Esophagus (tissue), 2 donors: Measurements from ENCODE around the gene CALML4. TPM values are rescaled to one million over a fixed set of nuclear protein-coding genes. Genes with fewer than 3 reads are reported as not detected.
"Not testable (repeated sequence)": the region's sequence is repeated elsewhere in the genome, so short reads cannot be mapped to it uniquely, and the experiment has no call there.

Source experiments
- H3K27ac ChIP-seq, 2 donors: one replicate each; pipeline ENCODE4 v1.5.1; 2013; ENCODE audit warnings: low read depth in 2 of 2, mild to moderate bottlenecking in 2 of 2, inconsistent platforms in 1 of 2, low read length in 1 of 2, moderate library complexity in 1 of 2
- H3K27me3 ChIP-seq, 2 donors: one replicate each; pipeline ENCODE4 v1.6.1; 2013; ENCODE audit warnings: low read length in 2 of 2, control low read depth in 1 of 2, mild to moderate bottlenecking in 1 of 2; ENCODE audit not compliant: insufficient read depth in 2 of 2, control insufficient read depth in 1 of 2
- H3K36me3 ChIP-seq, 2 donors: one replicate each; pipeline ENCODE4 v1.6.1; 2013; ENCODE audit warnings: low read length in 1 of 2; ENCODE audit not compliant: control insufficient read depth in 2 of 2, insufficient read depth in 2 of 2
- H3K4me1 ChIP-seq, 2 donors: one replicate each; pipeline ENCODE4 v1.6.1; 2013; ENCODE audit warnings: low read length in 1 of 2; ENCODE audit not compliant: control insufficient read depth in 2 of 2, insufficient read depth in 2 of 2
- H3K4me3 ChIP-seq, 2 donors: one replicate each; pipeline ENCODE4 v1.5.1; 2013; ENCODE audit warnings: low read length in 2 of 2, mild to moderate bottlenecking in 2 of 2, low read depth in 1 of 2, moderate library complexity in 1 of 2
- H3K9me3 ChIP-seq, 2 donors: one replicate each; pipeline ENCODE4 v1.6.1; 2013; ENCODE audit warnings: mild to moderate bottlenecking in 2 of 2, low read depth in 1 of 2, low read length in 1 of 2, moderate library complexity in 1 of 2; ENCODE audit not compliant: control insufficient read depth in 2 of 2, insufficient read depth in 1 of 2
- WGBS, 2 donors: extraction: QIAGEN DNeasy Blood & Tissue Kit; methylation state at CpG; one replicate each; pipeline ENCODE4 v1.1.7; 2013; 5-methylcytosine and 5-hydroxymethylcytosine counted together
- polyA plus RNA-seq, 2 donors: library from polyadenylated mRNA; stranded (reverse); fragments of 200-250 nt; gene quantifications; one replicate each; pipeline ENCODE4 v1.2.3, GENCODE V29; 2013
- donor health status: healthy with polysubstance abuse.
- donor health status: Bipolar disorder and iron deficiency.

CALML4 gene
- polyA plus RNA-seq, 2 donors: 5.0 to 11.2 TPM

DNA sequence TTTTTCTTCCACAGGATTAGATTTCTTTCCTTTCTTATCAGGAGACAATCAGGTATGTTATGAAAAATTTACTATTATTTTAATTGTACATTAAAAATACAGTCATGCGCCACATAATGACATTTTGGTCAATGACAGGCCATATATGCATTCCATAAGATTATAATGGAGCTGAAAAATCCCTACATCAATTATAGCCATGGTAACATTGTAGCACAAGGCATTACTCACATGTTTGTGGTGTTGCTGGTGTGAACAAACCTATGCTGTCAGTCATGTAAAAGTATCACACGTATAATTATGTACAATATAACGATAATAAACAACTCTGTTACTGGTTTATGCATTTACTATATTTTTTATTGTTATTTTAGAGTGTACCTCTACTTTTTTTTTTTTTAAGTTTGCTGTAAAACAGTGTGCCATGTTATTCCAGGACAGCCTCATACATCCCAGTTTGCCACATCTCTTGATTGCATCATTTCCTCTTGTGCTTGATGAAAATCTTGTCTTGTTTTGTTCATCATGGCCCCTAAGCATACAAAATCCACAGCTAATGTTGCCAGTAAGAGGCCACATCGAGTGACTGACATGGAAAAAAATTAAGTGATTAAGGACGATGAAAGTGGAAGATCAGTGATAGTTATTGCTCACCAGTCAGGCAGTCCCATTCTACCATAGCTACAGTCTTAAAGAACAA lies 21.4 kb downstream of the CALML4 start:
- H3K36me3 ChIP-seq: peaks cover 0 to 12% of the 10 kb centered on the region in 2 donors

DNA sequence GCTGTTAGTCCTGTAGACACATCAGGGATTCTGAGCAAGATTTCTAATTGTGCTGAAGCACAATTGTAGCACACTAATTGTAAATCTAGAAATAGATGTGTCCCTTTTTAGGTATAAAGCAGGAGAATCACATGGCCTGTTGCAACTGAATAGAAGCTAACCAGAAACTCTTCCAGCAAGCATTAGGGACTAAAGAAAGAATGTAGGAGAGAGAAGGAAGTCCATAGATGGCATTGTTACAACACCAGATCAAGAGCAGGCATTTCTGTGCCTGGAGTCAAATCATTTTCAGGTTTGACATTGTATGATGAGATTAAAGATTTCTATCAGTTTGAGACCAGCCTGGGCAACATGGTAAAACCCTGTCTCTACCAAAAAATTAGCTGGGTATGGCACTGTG lies 27.4 kb downstream of the CALML4 start:
- Histone ChIP-seq H3K27ac (no peak overlapping the region), H3K27me3 (no peaks in the 10 kb centered on the region), H3K4me3 (no peak overlapping the region), H3K36me3 (peaks cover under 1 to 8% of the 10 kb centered on the region in 2 donors), H3K9me3 (no peaks in the 10 kb centered on the region), H3K4me1 (no peaks in the 10 kb centered on the region)

More for the DNA sequence above, 21.4 kb downstream of the CALML4 start:
- Histone ChIP-seq H3K9me3 (no peaks in the 10 kb centered on the region), H3K27ac (no peak overlapping the region), H3K27me3 (no peaks in the 10 kb centered on the region), H3K4me3 (no peak overlapping the region), H3K4me1 (no peaks in the 10 kb centered on the region)
- whole genome bisulfite sequencing, 2 donors: 90 to 92% methylated on average over 5 of the region's 5 CpGs

DNA sequence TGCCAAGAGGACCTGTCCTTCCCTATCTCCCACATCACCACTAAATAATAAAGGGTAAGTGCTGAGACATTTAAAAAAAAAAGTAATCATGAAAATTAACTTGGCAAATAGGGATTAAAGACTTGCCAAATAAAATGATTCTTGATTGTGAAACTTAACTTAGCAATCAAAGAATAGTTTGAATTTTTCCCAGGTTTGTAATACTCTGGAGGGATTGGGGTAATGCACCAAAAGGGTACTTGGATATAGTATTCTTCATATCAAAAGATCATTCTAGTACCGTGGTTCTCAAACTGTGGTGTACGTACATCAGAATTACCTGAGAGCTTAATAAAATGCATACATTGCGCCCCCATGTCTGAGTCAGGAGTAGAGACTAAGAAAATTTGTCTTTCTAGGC lies 28.5 kb downstream of the CALML4 start:
- no peaks in the 10 kb centered on the region for H3K27me3 ChIP-seq
- peaks cover 3 to 8% of the 10 kb centered on the region in 2 donors for H3K36me3 ChIP-seq
- H3K4me3 ChIP-seq: no peak overlapping the region
- no peaks in the 10 kb centered on the region for H3K4me1 ChIP-seq
- H3K27ac ChIP-seq: no peak overlapping the region
- WGBS, 2 donors: 92 to 96% methylated on average over 3 of the region's 3 CpGs
- H3K9me3 ChIP-seq: no peaks in the 10 kb centered on the region

DNA sequence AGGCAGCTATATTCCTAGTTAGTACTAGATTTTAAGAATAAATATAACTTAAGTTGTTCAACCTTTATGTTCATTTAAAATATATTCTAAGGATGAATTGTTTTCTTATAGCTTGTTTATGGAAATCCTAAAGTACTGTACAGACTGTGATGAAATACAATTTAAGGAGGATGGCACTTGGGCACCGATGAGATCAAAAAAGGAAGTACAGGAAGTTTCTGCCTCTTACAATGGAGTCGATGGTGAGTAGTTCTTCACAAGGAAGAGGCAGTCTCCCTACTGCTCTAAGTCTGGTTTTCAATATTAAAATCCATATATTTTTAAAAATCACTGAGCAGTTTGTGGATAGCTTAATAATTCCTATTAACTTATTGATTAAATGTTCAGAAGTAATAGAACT lies 29.6 kb downstream of the CALML4 start:
- H3K36me3 ChIP-seq: peaks cover 3 to 5% of the 10 kb centered on the region in 2 donors
- H3K27me3 ChIP-seq: no peaks in the 10 kb centered on the region
- no peak overlapping the region for H3K27ac ChIP-seq
- H3K4me3 ChIP-seq: no peak overlapping the region
- H3K4me1 ChIP-seq: no peaks in the 10 kb centered on the region
- H3K9me3 ChIP-seq: no peaks in the 10 kb centered on the region
- 71 to 73% methylated on average over 2 of the region's 2 CpGs for WGBS, 2 donors

DNA sequence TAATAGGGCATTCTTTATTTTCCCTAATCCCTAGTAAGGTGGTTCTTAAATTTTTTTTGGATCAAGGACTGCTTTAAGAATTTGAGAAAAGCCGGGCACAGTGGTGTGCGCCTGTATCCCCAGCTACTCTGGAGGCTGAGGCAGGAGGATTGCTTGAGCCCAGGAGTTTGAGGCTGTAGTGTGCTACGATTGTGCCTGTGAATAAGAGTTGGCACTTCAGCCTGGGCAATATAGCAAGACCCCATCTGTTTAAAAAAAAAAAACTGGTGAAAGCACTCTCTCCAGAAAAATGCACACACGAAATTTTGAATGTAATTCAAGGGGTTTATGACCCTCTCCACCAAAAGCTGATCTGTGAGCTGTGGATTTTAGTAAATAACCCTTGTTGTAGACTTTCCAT lies 32.0 kb downstream of the CALML4 start:
- H3K36me3 ChIP-seq: peaks cover 2 to 5% of the 10 kb centered on the region in 2 donors
- H3K4me3 ChIP-seq: no peak overlapping the region
- no peaks in the 10 kb centered on the region for H3K4me1 ChIP-seq
- H3K9me3 ChIP-seq: no peaks in the 10 kb centered on the region
- WGBS, 2 donors: 96 to 98% methylated on average over 4 of the region's 4 CpGs
- H3K27me3 ChIP-seq: no peaks in the 10 kb centered on the region
- H3K27ac ChIP-seq: no peak overlapping the region

DNA sequence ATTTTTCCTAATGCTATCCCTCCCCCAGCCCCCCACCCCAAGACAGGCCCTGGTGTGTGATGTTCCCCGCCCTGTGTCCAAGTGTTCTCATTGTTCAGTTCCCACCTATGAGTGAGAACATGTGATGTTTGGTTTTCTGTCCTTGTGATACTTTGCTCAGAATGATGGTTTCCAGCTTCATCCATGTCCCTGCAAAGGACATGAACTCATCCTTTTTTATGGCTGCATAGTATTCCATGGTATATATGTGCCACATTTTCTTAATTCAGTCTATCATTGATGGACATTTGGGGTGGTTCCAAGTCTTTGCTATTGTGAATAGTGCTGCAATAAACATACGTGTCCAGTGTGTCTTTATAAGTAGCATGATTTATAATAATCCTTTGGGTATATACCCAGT lies 33.1 kb downstream of the CALML4 start:
- not testable (repeated sequence) for H3K4me1 ChIP-seq, H3K4me3 ChIP-seq, H3K27me3 ChIP-seq, H3K9me3 ChIP-seq, H3K36me3 ChIP-seq, H3K27ac ChIP-seq
- WGBS, 2 donors: 76 to 78% methylated on average over 2 of the region's 2 CpGs

DNA sequence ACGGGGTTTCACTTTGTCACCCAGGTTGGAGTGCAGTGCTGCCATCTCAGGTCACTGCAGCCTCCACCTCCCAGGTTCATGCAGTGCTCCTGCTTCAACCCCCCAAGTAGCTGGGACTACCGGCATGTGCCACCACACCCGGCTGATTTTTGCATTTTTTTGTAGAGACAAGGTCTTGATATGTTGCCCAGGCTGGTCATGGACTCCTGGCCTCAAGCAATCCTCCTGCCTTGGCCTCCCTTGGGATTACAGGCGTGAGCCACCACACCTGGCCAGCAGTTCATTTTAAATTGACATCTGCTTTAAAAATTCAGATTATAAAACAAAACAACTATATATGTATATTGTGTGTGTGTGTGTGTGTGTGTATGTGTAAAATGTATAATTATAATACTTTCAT lies 38.3 kb downstream of the CALML4 start:
- WGBS, 2 donors: 85 to 89% methylated on average over 4 of the region's 4 CpGs
- no peaks in the 10 kb centered on the region for H3K27me3 ChIP-seq
- no peak overlapping the region for H3K27ac ChIP-seq
- H3K9me3 ChIP-seq: no peaks in the 10 kb centered on the region
- peaks cover 0 to 3% of the 10 kb centered on the region in 2 donors for H3K36me3 ChIP-seq
- no peak overlapping the region for H3K4me3 ChIP-seq
- no peaks in the 10 kb centered on the region for H3K4me1 ChIP-seq

DNA sequence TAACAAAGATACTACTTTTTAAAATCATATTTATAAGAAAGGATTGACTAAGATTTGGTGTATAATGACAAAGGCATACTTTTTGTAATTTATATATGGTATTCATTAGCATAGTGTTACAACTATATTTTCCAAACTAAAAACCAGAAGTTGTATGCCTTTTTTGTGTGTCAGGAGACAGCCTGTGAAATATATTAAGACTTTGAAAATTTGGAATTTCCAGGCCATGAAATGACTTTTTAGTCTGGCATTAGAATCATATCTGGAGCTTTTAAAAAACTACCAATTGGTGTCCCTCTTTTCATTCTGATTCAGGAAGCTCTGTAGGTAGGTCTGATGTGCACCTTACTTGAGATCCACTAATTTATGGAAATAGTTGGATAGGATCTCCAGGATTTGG lies 41.9 kb downstream of the CALML4 start:
- Histone ChIP-seq H3K4me1 (no peaks in the 10 kb centered on the region), H3K36me3 (no peaks in the 10 kb centered on the region), H3K9me3 (no peaks in the 10 kb centered on the region), H3K27me3 (no peaks in the 10 kb centered on the region), H3K4me3 (no peak overlapping the region), H3K27ac (no peak overlapping the region)

DNA sequence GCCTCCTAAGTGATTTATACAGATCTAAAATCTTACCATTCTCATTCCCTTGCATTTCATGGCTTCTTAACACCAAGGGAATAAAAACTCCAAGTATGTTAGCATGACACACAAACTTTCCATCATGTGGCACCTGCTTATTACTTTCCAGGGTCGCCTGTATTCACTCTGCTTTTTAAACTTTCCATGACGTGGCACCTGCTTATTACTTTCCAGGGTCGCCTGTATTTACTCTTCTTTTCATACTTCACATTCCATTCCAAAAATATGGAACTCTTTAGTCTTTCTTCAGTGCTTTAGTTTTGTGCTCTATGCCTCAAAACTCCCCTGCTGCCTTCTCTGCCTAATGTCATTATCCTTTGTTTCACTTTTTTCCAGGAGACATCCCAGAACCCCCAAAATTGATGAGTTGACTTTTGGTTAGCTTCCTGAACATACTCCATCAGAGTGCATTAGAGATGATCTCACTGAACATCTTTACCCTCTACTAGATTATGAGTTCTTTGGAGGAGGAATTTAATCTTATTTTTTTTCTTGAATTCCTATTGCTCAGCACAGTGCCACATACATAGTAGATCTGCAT lies 47.0 kb downstream of the CALML4 start:
- peaks cover 2% of the 10 kb centered on the region in 2 donors for H3K36me3 ChIP-seq
- no peak overlapping the region for H3K4me3 ChIP-seq
- no peaks in the 10 kb centered on the region for H3K4me1 ChIP-seq
- WGBS, 2 donors: 53 to 55% methylated on average over 3 of the region's 3 CpGs
- H3K9me3 ChIP-seq: no peaks in the 10 kb centered on the region
- H3K27ac ChIP-seq: no peak overlapping the region
- H3K27me3 ChIP-seq: no peaks in the 10 kb centered on the region

DNA sequence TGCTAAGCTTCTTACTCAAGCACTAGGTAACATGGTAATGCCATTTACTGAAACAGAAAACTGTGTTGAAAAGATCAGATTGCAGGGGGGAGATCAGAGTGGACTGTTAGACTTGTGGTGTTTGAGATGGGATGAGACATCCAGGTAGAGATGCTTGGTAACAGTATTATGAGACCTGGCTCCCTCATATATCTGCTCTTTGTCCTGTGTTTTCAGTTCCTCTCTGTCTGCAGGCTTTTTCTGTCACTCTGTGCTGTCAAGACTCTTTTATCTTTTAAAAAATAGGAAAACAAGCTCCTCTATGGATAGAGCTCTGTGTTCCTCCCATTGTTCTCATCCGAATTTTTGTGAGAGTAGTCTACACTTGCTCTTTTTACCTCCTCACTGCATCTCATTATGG lies 48.1 kb downstream of the CALML4 start:
- Histone ChIP-seq H3K27me3 (no peaks in the 10 kb centered on the region), H3K4me3 (no peak overlapping the region), H3K4me1 (no peaks in the 10 kb centered on the region), H3K36me3 (peaks cover 2% of the 10 kb centered on the region in 2 donors), H3K27ac (no peak overlapping the region), H3K9me3 (no peaks in the 10 kb centered on the region)
- 0 to 54% methylated on average over 1 of the region's 1 CpG for WGBS, 2 donors
